ENCODE measurements around the gene SPOCK3. TPM values are rescaled to one million over a fixed set of nuclear protein-coding genes. Genes with fewer than 3 reads are reported as not detected.

The SPOCK3 gene
- total and polyA plus RNA-seq, 2 donors (not counting 3 experiments of a cell fraction or from before 2014, with no cell fraction given): 0.10 TPM; not detected in 1

GRCh38 chr4:167025670-167026069 is 208.6 kb downstream of the SPOCK3 start:
- ChIA-PET CTCF (interaction anchor here (0.7 to 1.5 kb wide), 2 partner anchors 597 to 946 kb away, joined by 3 read pairs; no protein-coding TSS in a partner anchor), POLR2A (no interaction called here)
- TF ChIP-seq CTCF (IDR thresholded peaks at IDR 0.05; ENCODE audit: extremely low read depth in 1 of 2, insufficient read depth in 1 of 2, low read depth in 1 of 2, low read length in 2 of 2) (no peak), GATA2 (IDR thresholded peaks at IDR 0.05; ENCODE audit: insufficient read depth, insufficient read length, low read depth, low read length) (no peak), JUN (IDR thresholded peaks at IDR 0.05; ENCODE audit: borderline replicate concordance, insufficient read depth, insufficient read length, low read depth) (no peak), MAX (IDR thresholded peaks at IDR 0.05; ENCODE audit: insufficient read depth, insufficient read length) (no peak), EZH2 (IDR thresholded peaks at IDR 0.05; ENCODE audit: borderline replicate concordance, low read depth, low read length, severe bottlenecking) (no peak), POLR2A (IDR thresholded peaks at IDR 0.05; ENCODE audit: low read depth, low read length) (no peak), MYC (IDR thresholded peaks at IDR 0.05; ENCODE audit: low read depth, low read length) (no peak), FOS (IDR thresholded peaks at IDR 0.05; ENCODE audit: borderline replicate concordance, insufficient read depth, low read length) (no peak), POLR2AphosphoS5 (IDR thresholded peaks at IDR 0.05; ENCODE audit: insufficient read depth, low read depth, low read length) (no peak)
- Histone ChIP-seq H3K4me1 (ENCODE audit: control insufficient read depth, extremely low read depth, insufficient read depth, low read length) (no peaks in the 10 kb centered on the region), H3K9ac (replicated peaks; ENCODE audit: extremely low read depth, insufficient read depth, low read length) (no peak overlapping the region), H3K9me1 (replicated peaks; ENCODE audit: control insufficient read depth, extremely low read depth, insufficient read depth, low read length) (no peaks in the 10 kb centered on the region), H3K27me3 (ENCODE audit: control insufficient read depth in 2 of 2, insufficient read depth in 2 of 2, low read length in 2 of 2) (no peaks in the 10 kb centered on the region), H3K4me2 (ENCODE audit: insufficient read depth, low read length) (no peak overlapping the region), H2AFZ (ENCODE audit: low read depth, low read length) (no peak overlapping the region), H3K79me2 (ENCODE audit: control insufficient read depth, insufficient read depth, low read length) (no peaks in the 10 kb centered on the region), H4K20me1 (replicated peaks; ENCODE audit: control insufficient read depth, extremely low read depth, insufficient read depth, low read length) (no peaks in the 10 kb centered on the region), H3K9me3 (replicated peaks; ENCODE audit: control insufficient read depth, insufficient read depth, low read length) (no peaks in the 10 kb centered on the region), H3K36me3 (ENCODE audit: control insufficient read depth in 2 of 2, extremely low read depth in 1 of 2, insufficient read depth in 2 of 2, low read length in 2 of 2) (no peaks in the 10 kb centered on the region), H3K27ac (ENCODE audit: insufficient read depth, low read depth, low read length) (no peak overlapping the region), H3K4me3 (replicated peaks in 1 of 3; ENCODE audit: insufficient read depth in 1 of 3, low read depth in 1 of 3, low read length in 3 of 3) (no peak overlapping the region)
- no peak for DNase-seq (ENCODE audit: low read depth, low spot score)
- BruUV-seq (replicated peaks): no TSS peak
- FAIRE-seq: no peak
- intact Hi-C loops (cut with micrococcal nuclease) (no loop called here), dilution Hi-C loops (cut with MboI; ENCODE audit: extremely low pct_ligation_motif_present, low sequenced_read_pairs) (no loop called here)
